Osteoblast (primary cell): Measurements from ENCODE around the gene RASL11A. TPM values are rescaled to one million over a fixed set of nuclear protein-coding genes. Genes with fewer than 3 reads are reported as not detected.
"Not testable (repeated sequence)": the region's sequence is repeated elsewhere in the genome, so short reads cannot be mapped to it uniquely, and the experiment has no call there.

ENCODE experiments used
- DNase-seq: peaks from one replicate; pipeline ENCODE4 v3.0.0; 2011; ENCODE audit warnings: low spot score, mixed read lengths; ENCODE audit not compliant: insufficient read length; ENCODE audit errors: missing footprints
- H2AFZ ChIP-seq: 2 replicates; pipeline ENCODE4 v1.6.0; 2011; ENCODE audit warnings: mild to moderate bottlenecking, low read length
- H3K27ac ChIP-seq: 2 replicates; pipeline ENCODE4 v1.5.1; 2011; ENCODE audit warnings: mild to moderate bottlenecking, low read depth, low read length, moderate library complexity
- H3K27me3 ChIP-seq: 2 replicates; pipeline ENCODE4 v1.6.0; 2012; ENCODE audit warnings: mild to moderate bottlenecking, control low read depth, inconsistent platforms, low read length, moderate library complexity; ENCODE audit not compliant: insufficient read depth
- H3K36me3 ChIP-seq: 2 replicates; pipeline ENCODE4 v1.5.1; 2011; ENCODE audit warnings: mild to moderate bottlenecking, low read length, control low read depth, moderate library complexity; ENCODE audit not compliant: insufficient read depth
- H3K4me1 ChIP-seq: 2 replicates; pipeline ENCODE4 v1.5.1; 2011; ENCODE audit warnings: mild to moderate bottlenecking, low read length, control low read depth, moderate library complexity; ENCODE audit not compliant: insufficient read depth
- H3K4me2 ChIP-seq: 2 replicates; pipeline ENCODE4 v1.6.0; 2011; ENCODE audit warnings: mild to moderate bottlenecking, low read length; ENCODE audit not compliant: insufficient read depth
- H3K4me3 ChIP-seq: fragments of 200-600 bp; sonication (generic); 3 replicates; pipeline ENCODE4 v1.5.1; 2012; ENCODE audit warnings: mild to moderate bottlenecking, low read length, inconsistent platforms; ENCODE audit not compliant: insufficient read depth
- H3K79me2 ChIP-seq: 2 replicates; pipeline ENCODE4 v1.6.0; 2012; ENCODE audit warnings: mild to moderate bottlenecking, low read length, control low read depth, inconsistent platforms; ENCODE audit not compliant: insufficient read depth
- H3K9me3 ChIP-seq: 2 replicates; pipeline ENCODE4 v1.5.1; 2011; ENCODE audit warnings: low read depth, low read length, control low read depth
- H4K20me1 ChIP-seq: 2 replicates; pipeline ENCODE4 v1.6.0; 2012; ENCODE audit warnings: mild to moderate bottlenecking, low read length, control low read depth; ENCODE audit not compliant: insufficient read depth
- total RNA-seq: library from RNA; depleted of rRNA; stranded (reverse); fragments of >200 nt; gene quantifications from 2 replicates; pipeline ENCODE4 v1.2.3, GENCODE V29; 2012
- TF ChIP-seq, protein P1 (sequence below): IDR thresholded peaks from 2 replicates; pipeline ENCODE4 v1.5.1; 2011; ENCODE audit warnings: mild to moderate bottlenecking, low read depth, low read length, moderate library complexity; ENCODE audit errors: extremely low read depth

Gene RASL11A
- total RNA-seq, 1 donor = 11.9 TPM

DNA sequence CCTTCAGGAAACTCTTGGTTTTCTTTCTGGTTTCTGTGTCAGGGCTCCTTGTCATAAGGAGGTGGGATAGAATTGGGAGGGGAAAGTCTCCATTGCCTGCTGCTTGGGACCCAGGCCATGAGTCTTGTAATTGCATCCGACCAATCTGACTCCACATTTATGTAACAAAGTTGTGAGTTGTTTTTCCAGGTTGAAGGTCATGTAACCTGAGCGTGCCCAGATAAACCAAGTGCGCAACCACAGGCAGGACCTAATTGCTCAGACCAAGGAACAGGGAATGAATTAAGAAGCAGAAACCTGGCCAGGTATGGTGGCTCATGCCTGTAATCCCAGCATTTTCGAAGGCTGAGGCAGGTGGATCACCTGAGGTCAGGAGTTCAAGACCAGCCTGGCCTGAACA, 17.8 kb downstream of the RASL11A start:
- H4K20me1 ChIP-seq = no peaks in the 10 kb centered on the region
- H3K79me2 ChIP-seq = no peaks in the 10 kb centered on the region
- no peaks in the 10 kb centered on the region for H3K4me1 ChIP-seq
- no peak overlapping the region for H3K27ac ChIP-seq
- DNase-seq = no peak
- H3K4me3 ChIP-seq = no peak overlapping the region
- H3K9me3 ChIP-seq = no peaks in the 10 kb centered on the region
- TF ChIP-seq, protein P1, sequence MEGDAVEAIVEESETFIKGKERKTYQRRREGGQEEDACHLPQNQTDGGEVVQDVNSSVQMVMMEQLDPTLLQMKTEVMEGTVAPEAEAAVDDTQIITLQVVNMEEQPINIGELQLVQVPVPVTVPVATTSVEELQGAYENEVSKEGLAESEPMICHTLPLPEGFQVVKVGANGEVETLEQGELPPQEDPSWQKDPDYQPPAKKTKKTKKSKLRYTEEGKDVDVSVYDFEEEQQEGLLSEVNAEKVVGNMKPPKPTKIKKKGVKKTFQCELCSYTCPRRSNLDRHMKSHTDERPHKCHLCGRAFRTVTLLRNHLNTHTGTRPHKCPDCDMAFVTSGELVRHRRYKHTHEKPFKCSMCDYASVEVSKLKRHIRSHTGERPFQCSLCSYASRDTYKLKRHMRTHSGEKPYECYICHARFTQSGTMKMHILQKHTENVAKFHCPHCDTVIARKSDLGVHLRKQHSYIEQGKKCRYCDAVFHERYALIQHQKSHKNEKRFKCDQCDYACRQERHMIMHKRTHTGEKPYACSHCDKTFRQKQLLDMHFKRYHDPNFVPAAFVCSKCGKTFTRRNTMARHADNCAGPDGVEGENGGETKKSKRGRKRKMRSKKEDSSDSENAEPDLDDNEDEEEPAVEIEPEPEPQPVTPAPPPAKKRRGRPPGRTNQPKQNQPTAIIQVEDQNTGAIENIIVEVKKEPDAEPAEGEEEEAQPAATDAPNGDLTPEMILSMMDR = no peak
- H2AFZ ChIP-seq = no peak overlapping the region
- no peaks in the 10 kb centered on the region for H3K27me3 ChIP-seq
- H3K4me2 ChIP-seq = no peak overlapping the region
- no peaks in the 10 kb centered on the region for H3K36me3 ChIP-seq

GRCh38 chr13:27289011-27289665, 18.5 kb downstream of the RASL11A start:
- no peaks in the 10 kb centered on the region for H3K79me2 ChIP-seq
- no peak overlapping the region for H3K4me3 ChIP-seq
- H3K4me1 ChIP-seq = no peaks in the 10 kb centered on the region
- H4K20me1 ChIP-seq = no peaks in the 10 kb centered on the region
- no peaks in the 10 kb centered on the region for H3K9me3 ChIP-seq
- no peak overlapping the region for H3K27ac ChIP-seq
- no peak overlapping the region for H2AFZ ChIP-seq
- TF ChIP-seq, protein P1 = no peak
- no peaks in the 10 kb centered on the region for H3K36me3 ChIP-seq
- no peak for DNase-seq
- H3K27me3 ChIP-seq = peaks cover 2% of the 10 kb centered on the region
- no peak overlapping the region for H3K4me2 ChIP-seq

GRCh38 chr13:27290715-27291114, 20.1 kb downstream of the RASL11A start:
- no peaks in the 10 kb centered on the region for H4K20me1 ChIP-seq
- no peak for DNase-seq
- H3K4me2 ChIP-seq = no peak overlapping the region
- H3K9me3 ChIP-seq = no peaks in the 10 kb centered on the region
- H3K27me3 ChIP-seq = peaks cover 4% of the 10 kb centered on the region
- no peak overlapping the region for H3K27ac ChIP-seq
- no peak overlapping the region for H2AFZ ChIP-seq
- no peaks in the 10 kb centered on the region for H3K4me1 ChIP-seq
- H3K36me3 ChIP-seq = no peaks in the 10 kb centered on the region
- TF ChIP-seq, protein P1 = no peak
- no peak overlapping the region for H3K4me3 ChIP-seq
- H3K79me2 ChIP-seq = no peaks in the 10 kb centered on the region

GRCh38 chr13:27291967-27292366, 21.3 kb downstream of the RASL11A start:
- H3K27ac ChIP-seq, H3K36me3 ChIP-seq, DNase-seq: not testable (repeated sequence)

More at GRCh38 chr13:27291967-27292366, 21.3 kb downstream of the RASL11A start:
- not testable (repeated sequence) for H3K9me3 ChIP-seq, H2AFZ ChIP-seq, H3K79me2 ChIP-seq, H3K4me2 ChIP-seq, H4K20me1 ChIP-seq, H3K27me3 ChIP-seq, H3K4me1 ChIP-seq, H3K4me3 ChIP-seq
